Measurements from ENCODE around the gene EDIL3. TPM values are rescaled to one million over a fixed set of nuclear protein-coding genes. Genes with fewer than 3 reads are reported as not detected.

The EDIL3 gene
- total RNA-seq, 1 donor from 2014 or later, result 15.2 TPM

GRCh38 chr5:84227236-84227635 is 157.4 kb downstream of the EDIL3 start:
- intact Hi-C loops (cut with DNase I), result no loop called here
- no peak overlapping the region for H3K27ac ChIP-seq
- H3K4me1 ChIP-seq, result no peaks in the 10 kb centered on the region
- no peaks in the 10 kb centered on the region for H3K9me3 ChIP-seq
- H3K4me3 ChIP-seq, result no peak overlapping the region
- no peaks in the 10 kb centered on the region for H3K36me3 ChIP-seq
- H3K27me3 ChIP-seq, result no peaks in the 10 kb centered on the region
- no peak for DNase-seq (ENCODE audit: extremely low spot score in 2 of 2)
- TF ChIP-seq CTCF (IDR thresholded peaks at IDR 0.05) (no peak), POLR2A (IDR thresholded peaks at IDR 0.05) (no peak), POLR2AphosphoS5 (IDR thresholded peaks at IDR 0.05; ENCODE audit: insufficient read depth in 1 of 2, low read depth in 1 of 2) (no peak)

GRCh38 chr5:84218546-84218945 is 166.1 kb downstream of the EDIL3 start:
- no peaks in the 10 kb centered on the region for H3K9me3 ChIP-seq
- no peak for TF ChIP-seq POLR2A (IDR thresholded peaks at IDR 0.05)
- no peak for TF ChIP-seq POLR2AphosphoS5 (IDR thresholded peaks at IDR 0.05; ENCODE audit: insufficient read depth in 1 of 2, low read depth in 1 of 2)
- TF ChIP-seq CTCF (IDR thresholded peaks at IDR 0.05), result no peak
- H3K36me3 ChIP-seq, result no peaks in the 10 kb centered on the region
- DNase-seq (ENCODE audit: extremely low spot score in 2 of 2), result no peak
- H3K4me1 ChIP-seq, result no peaks in the 10 kb centered on the region
- H3K4me3 ChIP-seq, result no peak overlapping the region
- no peak overlapping the region for H3K27ac ChIP-seq
- intact Hi-C loops (cut with DNase I), result no loop called here
- no peaks in the 10 kb centered on the region for H3K27me3 ChIP-seq

- no peak overlapping the region for H3K4me3 ChIP-seq
- no peaks in the 10 kb centered on the region for H3K4me1 ChIP-seq
- intact Hi-C loops (cut with DNase I), result no loop called here
- no peak overlapping the region for H3K27ac ChIP-seq
- no peaks in the 10 kb centered on the region for H3K9me3 ChIP-seq
- TF ChIP-seq CTCF (IDR thresholded peaks at IDR 0.05) (no peak), POLR2AphosphoS5 (IDR thresholded peaks at IDR 0.05; ENCODE audit: insufficient read depth in 1 of 2, low read depth in 1 of 2) (no peak), POLR2A (IDR thresholded peaks at IDR 0.05) (no peak)
- no peak for DNase-seq (ENCODE audit: extremely low spot score in 2 of 2)
- H3K27me3 ChIP-seq, result no peaks in the 10 kb centered on the region
- H3K36me3 ChIP-seq, result no peaks in the 10 kb centered on the region
Observed at GRCh38 chr5:84215521-84215920, 169.2 kb downstream of the EDIL3 start.

- TF ChIP-seq POLR2A (IDR thresholded peaks at IDR 0.05), result no peak
- TF ChIP-seq CTCF (IDR thresholded peaks at IDR 0.05), result no peak
- no peak for TF ChIP-seq POLR2AphosphoS5 (IDR thresholded peaks at IDR 0.05; ENCODE audit: insufficient read depth in 1 of 2, low read depth in 1 of 2)
- H3K9me3 ChIP-seq, result no peaks in the 10 kb centered on the region
- no peaks in the 10 kb centered on the region for H3K36me3 ChIP-seq
- no peak for DNase-seq (ENCODE audit: extremely low spot score in 2 of 2)
- no peaks in the 10 kb centered on the region for H3K27me3 ChIP-seq
- H3K4me3 ChIP-seq, result no peak overlapping the region
- H3K27ac ChIP-seq, result no peak overlapping the region
- H3K4me1 ChIP-seq, result no peaks in the 10 kb centered on the region
- intact Hi-C loops (cut with DNase I), result no loop called here
Observed at GRCh38 chr5:84213861-84214260, 170.8 kb downstream of the EDIL3 start.

- no peak overlapping the region for H3K27ac ChIP-seq
- no peak for DNase-seq (ENCODE audit: extremely low spot score in 2 of 2)
- H3K36me3 ChIP-seq, result no peaks in the 10 kb centered on the region
- no peaks in the 10 kb centered on the region for H3K9me3 ChIP-seq
- intact Hi-C loops (cut with DNase I), result no loop called here
- H3K27me3 ChIP-seq, result no peaks in the 10 kb centered on the region
- H3K4me3 ChIP-seq, result no peak overlapping the region
- TF ChIP-seq POLR2AphosphoS5 (IDR thresholded peaks at IDR 0.05; ENCODE audit: insufficient read depth in 1 of 2, low read depth in 1 of 2), result no peak
- no peak for TF ChIP-seq CTCF (IDR thresholded peaks at IDR 0.05)
- no peak for TF ChIP-seq POLR2A (IDR thresholded peaks at IDR 0.05)
- no peaks in the 10 kb centered on the region for H3K4me1 ChIP-seq
Observed at GRCh38 chr5:84213212-84213611, 171.5 kb downstream of the EDIL3 start.
